K562 (cell line): ENCODE data around the gene CTXND1. TPM values are rescaled to one million over a fixed set of nuclear protein-coding genes. Genes with fewer than 3 reads are reported as not detected.

ENCODE experiments used
- ATAC-seq: fragments of 200-7000 bp; cut with Tn5 transposase; 3 replicates; pipeline ENCODE4 v1.9.1; 2020; ENCODE audit warnings: moderate library complexity
- BruUV-seq: library from RNA; stranded (reverse); fragments of 400-500 nt; replicated peaks from 2 replicates; lab custom pipeline; 2021; lab: Mats Ljungman, UMichigan
- CTCF ChIA-PET: fragments of 300-600 bp; formaldehyde crosslinking; extraction: SDS; loops from one replicate; lab custom pipeline; 2021; ENCODE audit warnings: low intra/inter-chr PET ratio; lab: Yijun Ruan, JAX
- POLR2A ChIA-PET: fragments of 300-600, 350-650 bp; sonication (Branson Sonifier 250); formaldehyde crosslinking; extraction: SDS; loops from one replicate; lab custom pipeline; 2021; ENCODE audit warnings: antibody characterized with exemption, inconsistent platforms; lab: Yijun Ruan, JAX
- DNase-seq, 4 experiments: peaks; one replicate each; pipeline versions ENCODE4 v3.0.0 to v3.0.0-alpha.2; 2011 to 2018; ENCODE audit warnings: low spot score in 3 of 4, mixed read lengths in 3 of 4; ENCODE audit errors: extremely low read depth in 1 of 4
- FAIRE-seq: peaks from 2 replicates; lab custom pipeline; 2011; peaks lifted over from hg19 to GRCh38; lab: Jason Lieb, UNC
- H2AFZ ChIP-seq: 2 replicates; pipeline ENCODE4 v1.6.0; 2011; ENCODE audit warnings: low read depth, low read length, control low read depth, inconsistent platforms
- H3K27ac ChIP-seq: fragments of 200-600 bp; 3 replicates; pipeline ENCODE4 v1.8.0; 2011; ENCODE audit warnings: low read depth, mild to moderate bottlenecking, control low read depth, inconsistent platforms, low read length, moderate library complexity, mixed read lengths; ENCODE audit errors: extremely low read depth
- H3K27me3 ChIP-seq, 2 experiments: fragments of 300-600 bp in 1 of 2; 2 replicates in 1 of 2; 3 replicates in 1 of 2; pipeline versions ENCODE4 v1.6.0 to v1.8.0; 2011; ENCODE audit warnings: inconsistent platforms in 2 of 2, low read length in 2 of 2, mild to moderate bottlenecking in 1 of 2, mixed read lengths in 1 of 2, moderate library complexity in 1 of 2; ENCODE audit not compliant: control insufficient read depth in 2 of 2, insufficient read depth in 2 of 2
- H3K36me3 ChIP-seq: fragments of 300-600 bp; 3 replicates; pipeline ENCODE4 v1.8.0; 2011; ENCODE audit warnings: mild to moderate bottlenecking, low read length, inconsistent platforms; ENCODE audit not compliant: control insufficient read depth, insufficient read depth
- H3K4me1 ChIP-seq, 2 experiments: fragments of 200-600 bp in 1 of 2; replicated peaks in 1 of 2; 2 replicates in 1 of 2; 3 replicates in 1 of 2; pipeline versions ENCODE4 v1.5.1 to v1.8.0; 2011; ENCODE audit warnings: inconsistent platforms in 2 of 2, low read length in 2 of 2, mild to moderate bottlenecking in 1 of 2, mixed read lengths in 1 of 2, moderate library complexity in 1 of 2; ENCODE audit not compliant: control insufficient read depth in 2 of 2, insufficient read depth in 2 of 2
- H3K4me2 ChIP-seq: 2 replicates; pipeline ENCODE4 v1.6.1; 2011; ENCODE audit warnings: low read length, control low read depth, inconsistent platforms, mixed read lengths; ENCODE audit not compliant: insufficient read depth
- H3K4me3 ChIP-seq: fragments of 200-600 bp; sonication (generic), shearing (Covaris generic); 2 replicates; pipeline ENCODE4 v1.5.1; 2016; ENCODE audit warnings: control low read depth, inconsistent platforms
- H3K79me2 ChIP-seq: fragments of 200-600 bp; 3 replicates; pipeline ENCODE4 v1.8.0; 2011; ENCODE audit warnings: low read length, inconsistent platforms; ENCODE audit not compliant: control insufficient read depth, insufficient read depth
- H3K9ac ChIP-seq, 2 experiments: 2 replicates each; pipeline versions ENCODE4 v1.6.0 to v1.6.1; 2011; ENCODE audit warnings: low read depth in 2 of 2, low read length in 2 of 2, control low read depth in 1 of 2, inconsistent platforms in 1 of 2, mild to moderate bottlenecking in 1 of 2, mixed read lengths in 1 of 2; ENCODE audit not compliant: insufficient read depth in 1 of 2
- H3K9me1 ChIP-seq: one replicate; pipeline ENCODE4 v1.6.0; 2011; ENCODE audit warnings: inconsistent platforms, mild to moderate bottlenecking, low read length, moderate library complexity; ENCODE audit not compliant: control insufficient read depth, insufficient read depth
- H3K9me3 ChIP-seq: replicated peaks from 2 replicates; pipeline ENCODE4 v1.5.1; 2011; ENCODE audit warnings: low read depth, low read length, inconsistent platforms; ENCODE audit not compliant: control insufficient read depth, insufficient read depth
- H4K20me1 ChIP-seq: replicated peaks from 2 replicates; pipeline ENCODE4 v1.6.1; 2011; ENCODE audit warnings: low read length, inconsistent platforms, mixed read lengths; ENCODE audit not compliant: control insufficient read depth, insufficient read depth
- CREB1 ChIP-seq, 2 experiments: sonication (generic) in 1 of 2; formaldehyde crosslinking in 1 of 2; IDR thresholded peaks; 2 replicates each; pipeline versions ENCODE4 v1.6.1 to v1.8.0; 2012 to 2022; ENCODE audit warnings: inconsistent platforms in 1 of 2, mild to moderate bottlenecking in 1 of 2, missing genetic modification reagents in 1 of 2, moderate library complexity in 1 of 2
- KLF6 ChIP-seq: fragments of 250-450 bp; sonication (Bioruptor Pico); IDR thresholded peaks from 2 replicates; pipeline ENCODE4 v1.4.0; 2020; ENCODE audit warnings: mild to moderate bottlenecking, moderate library complexity, borderline replicate concordance
- LEF1 ChIP-seq: fragments of 450-650 bp; IDR thresholded peaks from 2 replicates; pipeline ENCODE4 v1.6.1; 2016; ENCODE audit warnings: mild to moderate bottlenecking
- MAFK ChIP-seq: IDR thresholded peaks from 2 replicates; pipeline ENCODE4 v1.6.1; 2011; ENCODE audit warnings: low read length, improper control_type of control experiment
- YY1 ChIP-seq, 3 experiments: IDR thresholded peaks; 2 replicates each; pipeline ENCODE4 v1.6.1; 2011; ENCODE audit warnings: low read length in 2 of 3, mild to moderate bottlenecking in 2 of 3, moderate library complexity in 2 of 3, borderline replicate concordance in 1 of 3, control low read depth in 1 of 3, low read depth in 1 of 3; ENCODE audit not compliant: insufficient read depth in 3 of 3, insufficient replicate concordance in 2 of 3, control insufficient read depth in 1 of 3, insufficient read length in 1 of 3; ENCODE audit errors: extremely low read depth in 1 of 3
- ZNF143 ChIP-seq: sonication (generic); formaldehyde crosslinking; IDR thresholded peaks from 2 replicates; pipeline ENCODE4 v1.9.0; 2022; ENCODE audit warnings: mild to moderate bottlenecking, missing genetic modification reagents
- ZNF57 ChIP-seq: fragments of 450-650 bp; formaldehyde crosslinking; IDR thresholded peaks from 2 replicates; pipeline ENCODE4 v1.4.0; 2020; ENCODE audit warnings: mild to moderate bottlenecking, moderate library complexity
- WGBS: fragments of 100-300 bp; shearing (Covaris generic); methylation state at CpG from one replicate; pipeline ENCODE4 v1.1.6; 2016; ENCODE audit warnings: low coverage, mixed read lengths; ENCODE audit not compliant: insufficient coverage; ENCODE audit errors: missing lambda C conversion rate; 5-methylcytosine and 5-hydroxymethylcytosine counted together
- in situ Hi-C: fragments of 300-500 bp; cut with MboI; formaldehyde crosslinking; loops from 4 replicates; pipeline ENCODE4 v1.15.0; 2018; ENCODE audit warnings: inconsistent platforms, mixed read lengths
- intact Hi-C: fragments of 100-400 bp; cut with micrococcal nuclease; formaldehyde crosslinking; loops from 2 replicates; pipeline ENCODE4 v1.14.2; 2022
- polyA plus RNA-seq, 8 experiments: library from polyadenylated mRNA; depleted of rRNA in 4 of 8; stranded (reverse) in 5 of 8; unstranded in 3 of 8; fragments of >200 nt; fragmentation: Nextera tagmentation in 2 of 8; fragmentation: Illumina TruSeq in 1 of 8; extraction: Ambion mirVana in 2 of 8; extraction: Trizol in 1 of 8; gene quantifications; 2 replicates each; pipeline versions ENCODE4 v1.2.1 to v1.2.3, GENCODE V29; 2011 to 2014; ENCODE audit warnings: inconsistent platforms in 1 of 8, missing spikeins in 1 of 8
- total RNA-seq, 7 experiments: library from RNA; depleted of rRNA in 6 of 7; stranded (reverse); fragments of >200 nt in 6 of 7; fragmentation: Illumina TruSeq in 2 of 7; extraction: Trizol in 2 of 7; gene quantifications; 2 replicates each; pipeline versions ENCODE4 v1.2.1 to v1.2.3, GENCODE V29; 2011 to 2021; ENCODE audit warnings: low replicate concordance in 1 of 7

The CTXND1 gene
- total and polyA plus RNA-seq, 9 of the 15 experiments (the other 6 are each of a cell fraction or from before 2014, with no cell fraction given): 0.04 TPM; not detected in 7

DNA sequence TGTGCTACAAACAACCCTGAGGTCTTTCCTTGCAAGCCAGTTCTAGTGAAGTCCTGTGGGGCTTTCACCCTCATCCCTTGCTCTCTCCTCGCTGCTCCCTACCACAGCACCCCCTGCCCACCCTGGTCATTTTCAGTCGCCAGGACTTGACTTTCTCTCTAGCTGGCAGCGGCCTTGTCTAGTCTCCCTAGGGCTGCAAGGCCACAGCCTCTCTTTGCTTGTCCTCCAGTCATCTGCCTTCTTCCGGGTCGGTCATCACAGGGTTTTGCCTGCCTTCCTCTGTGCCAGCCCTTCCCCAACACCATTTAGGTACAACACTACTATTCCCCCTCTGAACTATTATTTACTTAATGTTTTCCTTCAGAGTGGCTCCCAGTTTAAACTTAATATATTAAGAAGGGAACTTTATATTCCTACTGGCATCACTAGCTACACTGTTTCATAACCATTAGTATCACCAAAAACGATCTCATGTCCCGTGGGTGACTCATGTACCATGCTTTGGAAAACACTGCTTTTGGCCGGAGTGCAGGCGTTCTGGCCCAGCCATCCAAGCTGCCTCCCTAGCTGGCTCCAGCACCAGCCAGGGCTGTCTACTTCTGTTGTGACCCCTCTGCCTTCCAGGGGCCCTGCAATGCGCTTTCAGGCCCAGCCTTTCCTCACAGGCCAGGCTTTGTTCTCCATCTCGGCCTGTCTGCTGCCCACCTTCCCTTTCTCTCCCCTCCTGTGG is 77.8 kb downstream of the CTXND1 start:
- no TSS peak for BruUV-seq
- no peak for TF ChIP-seq ZNF57
- TF ChIP-seq YY1 (IDR thresholded peaks at IDR 0.05; ENCODE audit: borderline replicate concordance in 1 of 3, control insufficient read depth in 1 of 3, extremely low read depth in 1 of 3, insufficient read depth in 3 of 3, insufficient read length in 1 of 3, insufficient replicate concordance in 2 of 3, low read depth in 1 of 3, low read length in 2 of 3): no peak
- TF ChIP-seq MAFK: no peak
- no peak for TF ChIP-seq CREB1 (IDR thresholded peaks at IDR 0.05)
- TF ChIP-seq CREB1 (CRISPR knock-in tag; IDR thresholded peaks at IDR 0.05): no peak
- TF ChIP-seq LEF1: no peak
- no peak for TF ChIP-seq ZNF143 (CRISPR knock-in tag)
- no peak for TF ChIP-seq KLF6 (CRISPR knock-in tag)
- H3K4me2 ChIP-seq: no peak overlapping the region
- H3K9ac ChIP-seq: no peak overlapping the region
- H3K4me3 ChIP-seq: no peak overlapping the region
- no peaks in the 10 kb centered on the region for H3K9me3 ChIP-seq
- H3K27me3 ChIP-seq: no peaks in the 10 kb centered on the region
- H2AFZ ChIP-seq: no peak overlapping the region
- no peaks in the 10 kb centered on the region for H4K20me1 ChIP-seq
- POLR2A ChIA-PET: interaction anchor here (0.6 to 1.3 kb wide), 4 partner anchors 17 to 1186 kb away, joined by 3 to 4 read pairs (median 3); no protein-coding TSS in a partner anchor
- CTCF ChIA-PET: interaction anchor here (0.5 to 1.2 kb wide), 3 partner anchors 64 to 793 kb away, joined by 3 to 5 read pairs (median 4); no protein-coding TSS in a partner anchor
- in situ Hi-C loops: loop anchor here (25.0 kb wide), 1 partner anchor 287 kb away; the partner anchor contains the start of gene MTHFS
- no peaks in the 10 kb centered on the region for H3K9me1 ChIP-seq
- peaks cover 83% of the 10 kb centered on the region; the same call in 2 of the 3 replicates for H3K36me3 ChIP-seq
- WGBS: 84% methylated on average over 10 of the region's 11 CpGs
- H3K4me1 ChIP-seq: peaks cover 0 to 3% of the 10 kb centered on the region in 2 experiments; a peak in 1 of 5 replicates
- FAIRE-seq: no peak
- intact Hi-C loops: loop anchor here (5.0 to 10.0 kb wide), 3 partner anchors 112 to 789 kb away; no protein-coding TSS in a partner anchor
- H3K27ac ChIP-seq: no peak overlapping the region
- no peak for ATAC-seq
- no peak for DNase-seq
- H3K79me2 ChIP-seq: no peaks in the 10 kb centered on the region
